Stimulated activated CD8-positive, alpha-beta memory T cell treated with anti-CD3 and anti-CD28 coated beads, Interleukin-15, amount 100 ng/mL, for 4 hours (primary cell): ENCODE measurements around the gene FSTL5.

Experiments
- DNase-seq, 2 donors: peaks; one replicate each; pipeline ENCODE4 v3.0.0-alpha.2; 2020; ENCODE audit warnings: low read depth in 2 of 2

The FSTL5 gene

GRCh38 chr4:161457311-161457710 lies 706.5 kb downstream of the FSTL5 start:
- no peak for DNase-seq

DNA sequence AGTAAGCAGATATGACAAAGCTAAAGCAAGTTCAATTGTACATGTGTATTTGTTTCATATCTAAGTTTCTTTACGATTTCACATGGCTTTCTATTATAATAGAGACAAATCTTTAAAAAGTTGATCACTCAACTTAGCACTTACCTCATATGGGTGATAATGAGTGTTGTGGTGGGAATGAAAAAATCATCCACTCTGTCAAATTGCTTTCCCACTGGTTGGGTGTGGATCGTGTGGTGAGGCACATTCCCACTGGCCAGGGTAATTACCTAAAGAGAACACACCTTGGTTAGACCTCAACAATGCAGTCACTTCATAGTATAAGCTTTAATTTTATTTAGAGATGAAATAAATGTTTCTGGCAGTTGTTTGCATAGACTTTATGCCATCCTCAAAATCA lies 708.9 kb downstream of the FSTL5 start:
- DNase-seq = no peak

DNA sequence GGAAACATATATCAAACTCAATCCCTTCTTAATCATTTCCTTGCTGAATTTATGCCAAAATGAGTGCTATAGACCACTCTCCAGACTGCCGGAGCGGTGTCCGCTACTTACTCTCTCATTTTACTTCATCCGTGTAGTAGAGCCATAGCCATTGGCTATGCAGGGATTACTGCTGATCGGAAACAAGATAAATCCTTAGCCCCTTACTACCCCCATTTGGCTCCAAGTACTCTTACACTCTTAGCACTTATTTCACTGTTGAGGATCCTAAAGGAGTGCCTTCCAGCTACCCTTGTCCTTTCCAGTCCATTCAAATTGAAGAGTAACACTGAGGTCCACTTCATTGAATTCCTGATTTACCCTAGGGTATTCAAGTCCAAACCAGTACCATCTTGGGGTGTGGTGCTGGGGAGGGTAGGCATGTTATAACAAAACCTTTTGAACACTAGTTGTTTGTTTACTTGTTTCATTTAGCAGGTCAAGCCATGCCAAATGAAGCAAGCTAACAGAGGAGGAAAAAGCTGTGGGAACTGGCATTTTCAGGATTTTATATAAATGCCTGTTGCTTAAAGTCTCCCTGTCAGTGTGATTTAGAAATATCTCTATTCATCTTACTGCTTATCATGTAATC lies 715.1 kb downstream of the FSTL5 start:
- no peak for DNase-seq

DNA sequence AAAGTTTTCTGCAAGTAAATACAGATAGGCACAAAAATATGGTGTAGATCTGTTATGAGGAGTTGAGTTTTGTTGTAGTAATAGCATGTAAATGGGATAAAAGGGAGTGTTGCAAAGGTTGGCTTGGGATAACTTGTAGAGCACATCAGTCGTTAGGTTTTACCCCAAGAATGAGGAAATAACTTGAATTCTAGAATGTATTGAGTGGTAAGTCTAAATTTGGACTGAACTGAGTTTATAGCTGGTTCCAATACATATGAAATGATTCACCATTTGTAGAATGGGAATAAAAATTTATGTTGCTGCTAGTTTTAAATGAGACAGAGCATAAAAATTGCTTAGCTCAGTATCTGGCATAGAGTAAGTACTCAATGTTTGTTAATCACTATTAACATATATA lies 719.2 kb downstream of the FSTL5 start:
- DNase-seq = no peak

DNA sequence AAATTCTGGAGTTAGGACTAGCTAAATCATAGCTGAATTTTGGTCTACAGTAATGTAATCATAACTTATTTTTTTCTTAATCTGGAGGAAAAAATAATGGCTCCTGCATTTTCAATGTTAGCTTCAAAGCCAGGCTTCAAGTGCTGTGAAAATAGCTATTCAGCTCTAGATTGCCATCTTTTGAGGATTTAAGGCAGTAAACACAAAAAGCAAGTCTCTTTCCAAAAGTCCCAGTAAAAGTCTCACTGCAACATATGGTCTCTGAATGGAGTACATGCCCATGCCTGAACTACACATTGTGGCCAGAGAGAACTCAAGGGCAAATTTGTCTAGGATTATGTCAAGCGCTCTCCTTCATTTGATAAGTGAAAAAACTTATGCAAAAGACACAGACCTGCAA lies 720.9 kb downstream of the FSTL5 start:
- DNase-seq = no peak

DNA sequence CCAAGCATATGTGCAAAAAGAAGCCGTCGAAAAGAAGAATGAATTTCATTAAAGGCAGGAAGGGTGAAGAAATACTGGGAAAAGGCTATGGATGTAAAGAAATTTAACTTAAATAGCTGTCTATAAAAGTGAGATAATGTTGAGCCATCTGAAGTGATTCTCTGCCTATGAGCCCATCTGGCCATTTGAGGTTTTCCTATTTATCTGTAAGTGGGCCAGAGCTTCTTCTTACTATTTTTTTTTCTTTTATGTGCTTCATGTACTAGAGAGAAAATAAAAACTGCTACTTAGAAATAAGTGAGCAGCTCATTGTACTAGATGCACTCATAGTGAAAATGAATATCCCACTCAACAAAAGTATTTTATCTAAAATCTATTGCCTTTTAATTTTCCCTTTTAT lies 725.7 kb downstream of the FSTL5 start:
- no peak for DNase-seq

DNA sequence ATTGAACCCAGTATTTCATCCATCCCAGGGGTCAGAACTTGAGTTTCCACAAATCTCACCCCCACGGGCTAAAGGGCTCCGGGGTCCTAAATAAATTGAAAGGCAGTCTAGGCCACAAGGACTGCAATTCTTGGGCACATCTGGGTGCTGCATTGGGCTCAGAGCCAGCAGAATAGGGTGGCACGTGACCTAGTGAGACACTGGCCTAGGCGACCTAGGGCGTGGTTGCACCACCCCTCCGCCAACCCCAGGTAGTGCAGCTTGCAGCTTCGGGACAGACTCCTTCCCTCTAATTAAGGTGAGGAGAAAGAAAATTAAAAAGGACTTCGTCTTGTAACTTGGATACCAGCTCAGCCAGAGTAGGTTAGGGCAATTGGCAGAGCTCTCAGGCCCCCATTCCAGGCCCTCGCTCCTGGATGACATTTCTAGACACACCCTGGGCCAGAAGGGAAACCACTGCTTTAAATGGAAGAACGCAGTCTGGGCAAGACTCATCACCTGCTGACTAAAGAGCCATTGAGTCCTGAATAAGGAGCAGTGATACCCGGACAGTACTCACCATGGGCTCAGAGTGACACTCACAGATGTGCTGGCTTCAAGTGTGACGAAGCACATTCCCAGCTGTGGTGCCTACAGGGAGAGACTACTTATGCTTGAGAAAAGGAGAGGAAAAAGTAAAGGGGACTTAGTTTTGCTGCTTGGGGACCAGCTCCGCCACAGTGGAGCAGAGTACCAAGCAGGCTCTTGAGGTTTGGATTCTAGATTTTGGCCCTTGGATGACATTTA lies 735.4 kb downstream of the FSTL5 start:
- DNase-seq = no peak

DNA sequence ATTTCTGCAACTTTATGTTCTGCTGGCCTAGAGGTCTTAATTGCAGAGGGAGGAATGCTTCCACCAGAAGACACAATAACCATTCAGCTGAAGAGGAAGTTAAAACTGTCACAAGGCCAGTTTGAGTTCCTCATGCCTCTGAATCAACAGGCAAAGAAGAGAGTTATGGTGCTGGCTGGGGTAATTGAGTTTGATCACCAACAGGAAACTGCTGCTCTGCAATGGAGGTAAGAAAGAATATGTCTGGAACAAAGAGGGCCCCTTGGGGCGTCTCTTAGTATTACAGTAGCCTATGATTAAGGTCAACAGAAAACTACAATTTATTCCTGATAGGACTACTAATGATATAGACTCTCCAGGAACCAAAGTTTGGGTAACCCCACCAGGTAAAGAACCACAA lies 744.0 kb downstream of the FSTL5 start:
- DNase-seq = no peak

GRCh38 chr4:161411901-161412300 lies 751.9 kb downstream of the FSTL5 start:
- DNase-seq = no peak

- DNase-seq = no peak
These were observed 759.3 kb downstream of the FSTL5 start for GRCh38 chr4:161404346-161405110.

- DNase-seq = no peak
These were observed 760.0 kb downstream of the FSTL5 start for GRCh38 chr4:161403781-161404180.

- DNase-seq = no peak
These were observed 770.2 kb downstream of the FSTL5 start for GRCh38 chr4:161393602-161394001.

- no peak for DNase-seq
These were observed 781.1 kb downstream of the FSTL5 start for GRCh38 chr4:161382655-161383054.

DNA sequence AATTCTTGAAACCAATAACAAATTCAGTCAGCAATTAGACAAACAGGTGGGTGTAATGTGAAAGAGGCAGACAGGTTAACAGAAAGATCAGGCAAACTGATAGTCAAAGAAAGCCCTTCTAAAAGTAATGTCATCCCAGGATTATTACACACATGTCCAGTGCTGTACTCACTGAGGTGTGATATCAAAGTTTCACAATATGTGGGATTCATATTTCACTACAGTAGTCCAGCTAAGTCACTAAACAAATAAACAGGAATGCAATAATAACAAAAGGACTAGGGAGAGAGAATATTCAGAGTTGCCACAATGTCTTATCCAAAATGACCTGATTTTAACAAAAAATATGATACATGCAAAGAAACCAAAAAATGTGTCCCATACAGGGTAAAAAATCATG lies 787.5 kb downstream of the FSTL5 start:
- DNase-seq = no peak

DNA sequence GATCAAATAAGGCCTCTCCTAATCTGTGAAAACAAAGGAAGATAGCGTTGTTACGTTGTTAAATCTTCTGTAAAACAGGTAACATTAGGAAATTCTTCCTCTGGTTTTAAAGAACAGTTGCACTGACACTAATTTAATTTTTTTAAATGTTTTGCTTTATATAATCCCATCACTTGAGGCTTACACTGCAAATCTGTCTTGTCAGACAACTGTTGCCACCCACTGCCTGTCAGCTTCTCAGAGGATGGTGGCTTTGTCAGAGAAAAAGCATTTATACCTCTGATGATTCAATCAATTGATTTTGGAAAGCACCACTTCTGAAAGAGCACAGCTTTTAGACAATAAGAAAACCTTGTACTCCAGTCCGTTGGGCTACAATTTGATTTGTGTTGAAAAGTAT lies 799.1 kb downstream of the FSTL5 start:
- no peak for DNase-seq

- no peak for DNase-seq
These were observed 802.8 kb downstream of the FSTL5 start for GRCh38 chr4:161360982-161361381.

DNA sequence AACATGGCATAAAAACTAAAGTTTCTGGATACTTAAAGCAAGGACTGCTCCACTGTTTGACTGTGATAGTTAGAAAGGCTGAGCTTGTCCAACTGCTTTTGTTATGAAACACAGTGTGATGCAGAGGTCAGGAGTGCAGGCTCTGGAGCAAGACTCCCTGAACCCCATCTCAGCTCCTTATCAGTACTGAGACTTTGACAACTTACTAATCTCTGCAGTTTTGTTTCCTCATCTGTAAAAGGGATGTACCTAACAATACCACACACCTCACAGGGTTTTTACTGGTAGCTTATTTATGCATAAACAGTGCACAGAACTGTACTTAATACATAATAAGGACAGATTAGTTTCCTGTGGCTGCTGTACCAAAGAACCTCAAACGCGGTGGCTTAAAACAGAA lies 804.3 kb downstream of the FSTL5 start:
- no peak for DNase-seq

DNA sequence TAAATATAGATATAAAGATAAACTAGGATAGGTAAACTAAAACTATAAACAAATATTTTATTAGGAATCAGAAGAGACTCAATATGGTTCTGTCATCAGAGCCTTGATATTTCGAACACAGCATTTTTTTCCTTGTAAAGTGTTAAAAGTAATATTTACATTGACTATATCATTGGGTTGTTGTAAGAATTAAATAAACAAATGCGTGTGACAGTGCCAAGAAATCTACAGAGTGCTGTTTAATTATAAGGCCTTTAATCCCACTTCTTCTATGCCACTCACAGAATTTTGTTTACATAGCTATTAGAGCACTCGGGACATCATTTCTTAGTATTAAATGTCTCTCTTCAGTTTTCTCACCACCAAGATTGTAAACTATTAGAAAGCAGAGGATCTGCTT lies 807.4 kb downstream of the FSTL5 start:
- no peak for DNase-seq

DNA sequence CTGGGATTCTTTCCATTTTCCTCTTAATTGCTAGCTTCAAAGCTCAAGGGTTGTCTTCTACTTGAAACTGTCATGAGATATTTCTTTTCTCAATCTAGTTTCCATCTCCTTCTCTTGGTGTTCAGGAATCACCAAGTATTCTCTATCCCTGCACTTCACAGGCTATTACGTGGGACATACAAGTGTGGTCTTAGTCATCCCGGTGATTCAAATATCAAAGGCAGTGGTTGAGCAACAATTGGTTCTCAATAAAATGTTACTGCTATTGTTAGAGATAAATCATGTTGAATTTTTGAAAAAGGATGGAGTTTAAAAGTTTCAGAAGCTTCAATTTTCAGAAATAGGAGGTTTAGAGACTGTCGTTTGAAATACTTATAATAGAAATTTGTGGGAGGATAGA lies 812.9 kb downstream of the FSTL5 start:
- DNase-seq = no peak

DNA sequence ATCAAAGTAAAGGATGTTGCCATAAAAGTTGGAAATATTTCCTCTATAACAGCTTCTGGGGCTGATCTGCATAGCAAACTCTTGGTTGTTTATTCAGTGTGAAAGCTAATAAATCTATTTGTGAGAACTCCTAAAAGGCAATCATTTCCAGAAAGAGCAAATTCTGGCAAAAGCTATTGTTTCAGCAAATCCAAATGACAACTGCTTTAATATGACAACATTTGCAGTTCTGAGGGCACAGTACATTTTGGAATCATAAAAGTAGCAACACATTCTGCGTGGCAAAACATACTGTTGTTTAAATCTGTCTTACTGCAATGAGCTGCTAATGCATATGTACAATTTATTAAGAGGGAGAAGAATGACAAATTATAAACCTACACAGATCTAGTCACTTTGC lies 818.1 kb downstream of the FSTL5 start:
- no peak for DNase-seq

DNA sequence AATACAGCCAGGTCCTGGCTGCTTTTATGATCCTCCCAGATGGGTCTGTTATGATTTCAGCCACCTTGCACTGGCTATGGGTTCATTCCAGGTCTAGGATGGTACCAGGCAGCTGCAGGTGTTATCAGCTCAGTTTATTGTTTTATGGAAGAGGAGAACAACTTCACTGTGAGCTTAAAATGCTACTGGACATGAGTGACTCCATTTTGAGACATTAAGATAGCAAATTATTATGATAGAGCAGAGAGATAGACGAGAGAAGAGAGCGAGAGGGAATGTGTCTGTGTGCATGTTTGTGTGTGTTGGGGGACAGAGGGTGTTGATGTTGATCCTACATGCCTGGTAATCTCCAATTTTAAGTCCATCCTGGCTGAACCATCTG lies 820.2 kb downstream of the FSTL5 start:
- DNase-seq = no peak

DNA sequence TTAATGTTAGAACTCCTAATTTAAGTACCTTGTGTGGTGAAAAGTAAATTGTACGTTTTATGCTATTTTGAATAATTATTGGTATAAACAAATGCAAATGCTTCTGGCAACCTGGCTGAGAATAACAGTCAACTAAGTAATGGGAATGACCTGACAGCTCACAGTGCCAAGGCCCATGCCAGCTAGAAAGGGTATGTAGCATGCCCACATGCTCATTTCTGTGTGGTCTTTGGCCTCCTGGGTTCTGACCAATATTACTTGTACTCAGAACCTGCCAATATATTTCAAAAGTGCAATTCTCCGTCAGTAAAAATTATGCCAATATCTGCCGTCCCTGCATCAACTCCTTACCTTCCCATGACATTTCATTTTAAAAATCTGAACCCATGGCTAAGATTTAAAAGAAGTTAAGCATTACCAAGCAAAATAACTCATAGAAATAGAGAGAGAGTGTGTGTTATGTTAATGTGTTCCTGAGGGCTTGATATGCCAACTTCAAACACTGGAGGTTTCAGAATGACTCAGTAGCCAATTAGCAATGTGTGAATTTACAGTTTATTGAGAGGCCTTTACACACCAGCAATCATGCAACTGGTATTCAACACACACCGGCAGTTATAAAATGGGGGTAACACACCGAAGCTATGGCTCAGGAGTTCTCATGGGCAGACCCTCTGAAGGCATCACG lies 820.8 kb downstream of the FSTL5 start:
- no peak for DNase-seq
